ENCODE measurements around the gene PXDN. TPM values are rescaled to one million over a fixed set of nuclear protein-coding genes. Genes with fewer than 3 reads are reported as not detected.

Gene PXDN
- total RNA-seq, 6 experiments from 2014 or later = 283 to 403 (median 323) TPM

- Mint-ChIP-seq H3K27me3 (ENCODE audit: insufficient read depth) (peaks cover 18% of the 10 kb centered on the region), H3K9me3 (no peaks in the 10 kb centered on the region), H3K36me3 (ENCODE audit: low read depth) (no peaks in the 10 kb centered on the region), H3K27ac (no peak overlapping the region), H3K4me1 (ENCODE audit: low read depth) (peaks cover 6% of the 10 kb centered on the region), H3K4me3 (no peak overlapping the region)
- DNase-seq = no peak
- TF ChIP-seq CTCF (IDR thresholded peaks at IDR 0.05) = no peak
Observed at GRCh38 chr2:1613078-1613445, 131.3 kb downstream of the PXDN start.

- Mint-ChIP-seq H3K4me1 (ENCODE audit: low read depth) (peaks cover 6% of the 10 kb centered on the region), H3K27ac (no peak overlapping the region), H3K36me3 (ENCODE audit: low read depth) (no peaks in the 10 kb centered on the region), H3K9me3 (no peaks in the 10 kb centered on the region), H3K4me3 (no peak overlapping the region), H3K27me3 (ENCODE audit: insufficient read depth) (peaks cover 15% of the 10 kb centered on the region)
- DNase-seq = no peak
- no peak for TF ChIP-seq CTCF (IDR thresholded peaks at IDR 0.05)
Observed at GRCh38 chr2:1612391-1613077, 131.8 kb downstream of the PXDN start.

DNA sequence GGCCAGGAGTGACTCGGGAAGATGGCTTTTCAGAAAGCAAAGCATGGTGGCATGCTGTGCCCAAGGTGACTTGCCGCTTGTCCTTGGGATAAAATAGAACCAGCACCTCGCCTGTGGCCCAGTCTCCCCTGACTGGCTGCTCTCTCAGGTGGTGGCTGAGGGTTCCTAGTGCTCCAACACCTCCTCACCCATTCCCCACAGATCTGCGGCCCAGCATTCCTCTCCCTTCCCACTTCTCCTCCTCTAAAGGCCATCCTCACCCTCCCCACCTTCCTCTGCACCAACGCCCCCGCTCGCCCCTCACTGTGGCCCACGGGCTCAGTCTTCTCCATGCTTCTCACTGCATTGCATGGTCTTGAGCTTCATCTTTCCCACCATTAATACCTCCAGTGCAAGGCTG, 132.4 kb downstream of the PXDN start:
- Mint-ChIP-seq H3K4me3 (no peak overlapping the region), H3K36me3 (ENCODE audit: low read depth) (no peaks in the 10 kb centered on the region), H3K4me1 (ENCODE audit: low read depth) (peaks cover 6% of the 10 kb centered on the region), H3K9me3 (no peaks in the 10 kb centered on the region), H3K27me3 (ENCODE audit: insufficient read depth) (peaks cover 9% of the 10 kb centered on the region), H3K27ac (no peak overlapping the region)
- no peak for DNase-seq
- TF ChIP-seq CTCF (IDR thresholded peaks at IDR 0.05) = no peak

DNA sequence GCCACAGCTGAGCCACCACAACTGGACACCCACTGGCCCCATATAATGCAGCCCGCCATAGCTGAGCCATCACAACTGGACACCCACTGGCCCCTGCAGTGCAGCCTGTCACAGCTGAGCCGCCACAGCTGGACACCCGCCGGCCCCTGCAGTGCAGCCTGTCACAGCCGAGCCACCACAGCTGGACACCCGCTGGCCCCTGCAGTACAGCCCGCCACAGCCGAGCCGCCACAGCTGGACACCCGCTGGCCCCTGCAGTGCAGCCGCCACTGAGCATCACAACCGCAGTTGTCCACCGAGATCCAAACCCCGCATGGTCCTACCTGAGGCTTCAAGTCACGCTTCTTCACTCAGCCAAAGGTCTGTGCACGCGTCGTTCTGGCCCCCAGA, 134.2 kb downstream of the PXDN start:
- no peak for DNase-seq
- Mint-ChIP-seq H3K4me1 (ENCODE audit: low read depth) (peaks cover 6% of the 10 kb centered on the region), H3K27me3 (ENCODE audit: insufficient read depth) (peaks cover 5% of the 10 kb centered on the region), H3K36me3 (ENCODE audit: low read depth) (no peaks in the 10 kb centered on the region), H3K27ac (no peak overlapping the region), H3K9me3 (no peaks in the 10 kb centered on the region), H3K4me3 (no peak overlapping the region)
- no peak for TF ChIP-seq CTCF (IDR thresholded peaks at IDR 0.05)

- no peaks in the 10 kb centered on the region for H3K9me3 Mint-ChIP-seq
- no peaks in the 10 kb centered on the region for H3K36me3 Mint-ChIP-seq (ENCODE audit: low read depth)
- no peak overlapping the region for H3K4me3 Mint-ChIP-seq
- H3K4me1 Mint-ChIP-seq (ENCODE audit: low read depth) = peaks cover 6% of the 10 kb centered on the region
- no peak for DNase-seq
- peaks cover 5% of the 10 kb centered on the region for H3K27me3 Mint-ChIP-seq (ENCODE audit: insufficient read depth)
- H3K27ac Mint-ChIP-seq = no peak overlapping the region
- TF ChIP-seq CTCF (IDR thresholded peaks at IDR 0.05) = no peak
Observed at GRCh38 chr2:1609485-1610095, 134.7 kb downstream of the PXDN start.

Measured in HFFc6 (cell line).